ENCODE measurements around the gene CD7.

CD7 gene

GRCh38 chr17:82297714-82298537 lies 19.5 kb downstream of the CD7 start:
- DNase-seq (ENCODE audit: extremely low read depth, insufficient read length): peak; percentile 86
- no peaks in the 10 kb centered on the region for H3K27me3 ChIP-seq (replicated peaks; ENCODE audit: control insufficient read depth, insufficient read depth, low read length)
- peak overlapping the region; percentile 73 for H3K4me3 ChIP-seq (replicated peaks; ENCODE audit: low read depth, low read length)
- TF ChIP-seq CTCF (IDR thresholded peaks at IDR 0.05; ENCODE audit: insufficient read depth, low read length, poor library complexity, severe bottlenecking): no peak
- H3K36me3 ChIP-seq (ENCODE audit: control insufficient read depth, insufficient read depth, low read length): no peaks in the 10 kb centered on the region

- peak; percentile 88 for DNase-seq (ENCODE audit: extremely low read depth, insufficient read length)
- no peak for TF ChIP-seq CTCF (IDR thresholded peaks at IDR 0.05; ENCODE audit: insufficient read depth, low read length, poor library complexity, severe bottlenecking)
Observed at GRCh38 chr17:82297280-82297713, 20.1 kb downstream of the CD7 start.

GRCh38 chr17:82296511-82297279 lies 20.7 kb downstream of the CD7 start:
- no peaks in the 10 kb centered on the region for H3K27me3 ChIP-seq (replicated peaks; ENCODE audit: control insufficient read depth, insufficient read depth, low read length)
- H3K4me3 ChIP-seq (replicated peaks; ENCODE audit: low read depth, low read length): peak overlapping the region; percentile 73
- no peak for DNase-seq (ENCODE audit: extremely low read depth, insufficient read length)
- TF ChIP-seq CTCF (IDR thresholded peaks at IDR 0.05; ENCODE audit: insufficient read depth, low read length, poor library complexity, severe bottlenecking): no peak
- no peaks in the 10 kb centered on the region for H3K36me3 ChIP-seq (ENCODE audit: control insufficient read depth, insufficient read depth, low read length)

More at GRCh38 chr17:82297280-82297713, 20.1 kb downstream of the CD7 start:
- Histone ChIP-seq H3K36me3 (ENCODE audit: control insufficient read depth, insufficient read depth, low read length) (no peaks in the 10 kb centered on the region), H3K27me3 (replicated peaks; ENCODE audit: control insufficient read depth, insufficient read depth, low read length) (no peaks in the 10 kb centered on the region), H3K4me3 (replicated peaks; ENCODE audit: low read depth, low read length) (peak overlapping the region; percentile 73)

- H3K36me3 ChIP-seq (ENCODE audit: control insufficient read depth, insufficient read depth, low read length): no peaks in the 10 kb centered on the region
- DNase-seq (ENCODE audit: extremely low read depth, insufficient read length): no peak
- H3K27me3 ChIP-seq (replicated peaks; ENCODE audit: control insufficient read depth, insufficient read depth, low read length): no peaks in the 10 kb centered on the region
- TF ChIP-seq CTCF (IDR thresholded peaks at IDR 0.05; ENCODE audit: insufficient read depth, low read length, poor library complexity, severe bottlenecking): no peak
- no peak overlapping the region for H3K4me3 ChIP-seq (replicated peaks; ENCODE audit: low read depth, low read length)
Observed at GRCh38 chr17:82295472-82295814, 22.0 kb downstream of the CD7 start.

GRCh38 chr17:82294064-82294773 lies 23.2 kb downstream of the CD7 start:
- Histone ChIP-seq H3K27me3 (replicated peaks; ENCODE audit: control insufficient read depth, insufficient read depth, low read length) (no peaks in the 10 kb centered on the region), H3K4me3 (replicated peaks; ENCODE audit: low read depth, low read length) (no peak overlapping the region), H3K36me3 (ENCODE audit: control insufficient read depth, insufficient read depth, low read length) (no peaks in the 10 kb centered on the region)
- no peak for TF ChIP-seq CTCF (IDR thresholded peaks at IDR 0.05; ENCODE audit: insufficient read depth, low read length, poor library complexity, severe bottlenecking)
- no peak for DNase-seq (ENCODE audit: extremely low read depth, insufficient read length)
